H54 (cell line): Measurements from ENCODE around the gene KIF16B.
A peak's percentile ranks its signal among the peaks of the same experiment; 100 is the strongest.

Source experiments
- DNase-seq: peaks from one replicate; pipeline ENCODE4 v3.0.0; 2011; ENCODE audit warnings: low spot score, mixed read lengths; ENCODE audit not compliant: insufficient read length
- FAIRE-seq: peaks from 3 replicates; lab custom pipeline; 2011; peaks lifted over from hg19 to GRCh38; lab: Jason Lieb, UNC
- POLR2A ChIP-seq: IDR thresholded peaks from 2 replicates; pipeline ENCODE4 v1.6.1; 2011; ENCODE audit warnings: low read depth, mild to moderate bottlenecking, low read length

KIF16B gene

DNA sequence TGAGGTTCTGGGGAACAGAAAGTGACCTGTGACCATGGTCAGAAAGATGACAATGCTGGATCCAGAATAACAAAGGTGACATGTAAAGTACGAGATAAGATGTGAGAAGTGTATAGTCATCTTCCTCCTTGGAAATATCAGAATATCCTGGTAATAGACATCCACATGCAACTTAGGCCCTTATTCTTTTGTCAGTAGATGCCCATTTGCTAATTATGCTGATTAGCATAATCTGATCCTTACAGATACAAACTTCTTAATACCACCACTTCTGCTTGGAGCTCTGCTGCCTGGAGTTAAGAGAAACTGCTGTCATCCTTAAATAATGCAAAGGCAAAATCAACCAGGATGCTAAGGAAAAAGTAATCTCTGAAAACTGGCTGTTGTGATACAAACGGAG, 91.3 kb downstream of the KIF16B start:
- FAIRE-seq: no peak

DNA sequence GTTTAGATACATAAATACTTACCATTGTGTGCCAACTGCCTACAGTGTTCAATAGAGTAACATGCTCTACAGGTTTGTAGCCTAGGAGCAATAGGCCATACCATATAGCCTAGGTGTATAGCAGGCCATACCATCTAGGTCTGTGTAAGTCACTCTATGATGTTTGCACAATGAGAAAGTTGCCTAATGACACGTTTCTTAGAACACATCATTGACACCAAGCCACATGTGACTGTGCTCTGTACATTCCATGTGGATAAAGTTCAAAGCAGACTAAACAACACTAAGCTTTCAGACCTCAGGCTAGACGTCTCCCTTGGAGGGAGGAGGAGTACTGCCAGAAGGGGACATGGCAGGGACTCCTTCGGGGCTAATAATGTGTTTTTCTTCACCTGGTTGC, 93.6 kb downstream of the KIF16B start:
- no peak for FAIRE-seq
- no peak for DNase-seq
- TF ChIP-seq POLR2A: no peak

More for the DNA sequence above, 91.3 kb downstream of the KIF16B start:
- no peak for TF ChIP-seq POLR2A
- DNase-seq: no peak

DNA sequence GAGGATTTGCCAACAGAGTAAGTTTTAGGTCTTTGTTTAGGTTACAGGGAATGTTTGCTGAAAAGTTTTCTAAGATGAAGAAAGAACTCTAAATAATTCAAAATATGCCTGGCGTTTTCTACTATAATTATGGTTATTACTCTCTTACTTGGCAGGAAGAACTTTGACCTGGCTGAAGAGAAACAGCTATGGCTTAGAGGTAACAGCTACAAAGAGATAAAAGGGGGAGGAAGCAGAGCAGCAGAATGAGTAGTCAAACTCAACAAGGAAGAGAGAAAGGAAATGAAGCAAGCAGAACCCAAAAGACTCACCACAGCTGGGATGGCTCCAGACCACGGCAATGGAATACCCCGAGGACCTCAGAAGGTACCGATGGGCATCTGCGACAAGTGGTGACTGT, 95.6 kb downstream of the KIF16B start:
- no peak for DNase-seq
- no peak for FAIRE-seq
- TF ChIP-seq POLR2A: no peak

DNA sequence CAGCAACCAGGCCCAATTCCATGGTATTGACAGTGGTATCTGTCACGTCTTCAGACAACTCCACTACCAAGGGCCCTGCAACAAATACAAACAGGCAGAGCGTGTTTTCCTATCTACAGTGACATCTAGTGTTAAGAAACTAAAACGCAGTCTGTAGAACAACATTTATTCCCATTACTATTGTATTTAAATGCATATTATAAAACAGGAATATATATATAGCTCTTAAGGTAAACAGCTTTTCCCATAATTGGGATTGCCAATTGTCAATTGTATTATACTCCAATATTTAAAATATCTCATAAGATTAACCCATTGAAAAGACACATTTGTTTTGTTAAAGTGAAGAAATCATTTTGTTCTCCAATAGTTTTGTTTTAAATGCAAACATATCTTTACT, 97.2 kb downstream of the KIF16B start:
- DNase-seq (peak; percentile 13), FAIRE-seq (no peak)
- TF ChIP-seq POLR2A: no peak

DNA sequence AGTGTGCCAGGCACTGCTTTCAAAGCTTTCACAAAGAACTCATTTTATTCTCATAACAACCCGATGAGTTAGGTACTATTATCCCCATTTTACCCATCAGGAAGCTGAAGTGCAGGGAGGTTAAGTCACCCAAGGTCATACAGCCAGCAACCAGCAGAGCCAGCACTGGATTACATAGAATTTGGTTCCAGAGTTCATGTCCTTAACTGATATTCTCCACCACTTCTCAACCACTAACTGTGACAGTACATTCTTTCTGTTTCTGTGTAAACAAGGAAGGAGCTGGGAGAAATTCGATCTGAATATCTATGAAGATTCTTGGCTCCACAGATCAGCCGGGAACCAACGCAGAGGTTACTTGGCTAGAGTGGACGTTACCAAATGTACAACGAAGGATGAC, 98.0 kb downstream of the KIF16B start:
- DNase-seq (no peak), FAIRE-seq (no peak)
- no peak for TF ChIP-seq POLR2A

DNA sequence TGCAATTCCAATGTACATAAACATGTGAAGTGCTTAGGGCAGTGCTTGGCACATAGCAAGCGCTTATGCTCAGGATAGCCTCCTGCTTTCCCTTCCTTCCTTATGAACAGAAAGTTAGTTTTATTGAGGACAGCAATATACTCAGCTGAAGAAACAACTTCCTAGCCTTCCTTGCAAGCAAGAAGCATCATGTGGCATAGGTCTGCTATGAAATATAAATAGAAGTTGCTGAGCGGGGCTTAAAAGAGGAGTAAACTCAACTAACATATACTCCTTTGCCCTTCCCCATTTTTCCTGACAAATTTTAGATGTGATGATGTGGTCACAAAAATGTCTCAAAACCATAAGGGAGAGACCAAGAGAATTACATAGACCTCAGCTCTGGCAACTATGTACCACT, 98.9 kb downstream of the KIF16B start:
- DNase-seq: no peak
- no peak for FAIRE-seq
- TF ChIP-seq POLR2A: no peak

DNA sequence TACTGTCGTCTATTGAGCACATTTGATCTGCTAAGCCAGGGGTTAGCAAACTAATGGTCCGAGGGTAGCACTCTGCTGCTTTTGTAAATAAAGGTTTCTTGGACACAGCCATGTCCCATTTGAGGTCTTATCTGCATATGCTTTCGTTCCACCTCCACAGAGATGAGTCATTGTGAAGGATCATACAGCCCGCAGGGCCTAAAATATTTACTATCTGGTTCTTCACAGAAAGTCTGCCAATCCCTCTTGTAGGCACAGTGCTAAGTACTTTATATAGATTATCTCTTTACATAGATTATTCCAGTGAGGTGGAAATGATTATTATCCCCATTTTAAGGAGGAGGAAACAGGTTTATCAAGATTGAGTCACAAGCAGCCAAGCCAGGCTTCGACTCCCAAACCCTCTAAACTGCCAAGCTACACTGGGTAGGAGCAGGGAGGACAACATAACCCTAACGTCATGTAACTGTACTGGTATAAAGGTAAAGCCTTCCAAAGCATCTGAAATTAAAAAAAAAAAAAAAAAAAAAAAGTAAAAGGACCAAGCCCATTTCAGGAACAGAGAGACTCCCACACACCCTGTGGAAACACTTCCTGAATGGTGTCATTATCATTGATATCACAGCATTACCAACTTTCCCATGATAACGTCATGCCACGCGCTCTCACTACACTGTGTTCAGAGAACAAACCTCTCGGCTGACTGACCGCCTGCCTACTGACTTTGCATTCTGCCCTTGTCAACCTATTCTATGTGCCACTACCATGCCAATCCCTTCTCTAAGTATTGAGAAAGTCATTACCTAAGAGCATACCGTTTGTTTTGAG, 101.0 kb downstream of the KIF16B start:
- DNase-seq (no peak), FAIRE-seq (no peak)
- TF ChIP-seq POLR2A: no peak

DNA sequence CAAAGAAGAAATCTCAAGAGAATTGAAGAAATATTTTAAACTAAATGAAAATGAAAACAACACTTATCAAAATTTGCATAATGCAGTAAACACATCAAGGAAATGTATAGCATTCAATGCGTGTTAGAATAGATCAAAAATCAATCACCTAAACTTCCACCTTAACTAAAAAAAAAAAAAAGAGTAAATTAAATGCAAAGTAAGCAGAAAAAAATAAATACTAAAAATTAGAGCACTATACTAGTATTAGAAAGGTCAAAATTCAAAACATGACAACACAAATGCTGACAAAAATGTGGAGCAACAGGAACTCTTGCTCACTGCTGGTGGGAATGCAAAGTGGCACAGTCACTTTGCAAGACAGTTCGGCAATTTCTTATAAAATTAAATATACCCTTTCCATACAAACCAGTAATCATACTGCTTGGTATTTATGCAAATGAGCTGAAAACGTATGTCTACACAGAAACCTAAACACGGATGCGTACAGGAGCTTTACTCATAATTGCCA, 103.8 kb downstream of the KIF16B start:
- no peak for FAIRE-seq
- no peak for TF ChIP-seq POLR2A
- no peak for DNase-seq

DNA sequence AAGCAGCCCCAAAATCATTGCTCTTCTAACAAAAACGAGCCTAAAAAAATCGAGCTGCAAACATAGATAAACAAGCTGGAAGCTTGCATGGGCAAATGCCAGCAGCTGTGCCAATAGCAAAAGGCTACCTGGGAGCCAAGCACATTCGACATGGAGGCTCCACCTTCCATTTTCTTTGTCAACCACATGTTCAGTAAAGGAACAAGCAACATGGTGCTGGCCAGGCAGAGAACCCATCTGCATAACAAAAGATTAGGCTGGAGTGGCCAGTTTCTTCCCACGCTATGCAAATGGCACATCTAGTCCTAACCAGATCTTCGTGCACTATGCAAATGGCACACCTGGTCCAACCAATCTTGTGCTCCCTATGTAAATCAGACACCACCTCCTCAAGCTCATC, 110.5 kb downstream of the KIF16B start:
- TF ChIP-seq POLR2A: no peak
- FAIRE-seq (no peak), DNase-seq (no peak)

DNA sequence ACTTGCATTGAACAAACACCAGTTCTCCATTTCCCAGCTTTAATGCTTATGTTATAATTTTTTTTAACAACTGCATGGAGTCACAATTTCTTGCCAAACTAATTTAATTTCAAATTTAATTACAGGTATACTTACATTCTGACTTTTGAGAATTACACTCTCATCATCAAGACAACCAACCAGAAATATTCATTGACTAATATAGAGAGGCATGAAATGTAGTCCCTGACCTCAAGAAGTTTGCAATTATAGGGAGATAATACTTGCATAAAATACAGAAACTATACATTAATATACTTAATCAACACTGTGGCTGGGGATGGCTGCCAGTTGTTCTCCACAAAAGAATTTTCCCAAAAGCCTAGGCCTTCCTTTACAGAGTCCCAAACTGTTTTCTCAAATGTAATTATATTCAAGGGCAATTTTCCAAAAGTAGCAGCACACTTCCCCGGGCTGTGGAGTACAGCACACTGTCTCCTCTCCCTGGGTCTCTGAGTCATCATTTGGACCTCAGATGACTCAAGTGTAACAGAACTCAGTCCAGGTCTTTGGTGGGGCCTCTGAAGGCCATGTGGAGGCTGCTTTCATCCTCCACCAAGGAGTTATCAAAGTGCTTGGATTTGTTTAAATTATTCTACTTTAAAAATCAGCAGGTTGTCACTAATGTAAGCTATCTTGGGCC, 114.1 kb downstream of the KIF16B start:
- peak; percentile 85 for FAIRE-seq
- TF ChIP-seq POLR2A: no peak
- DNase-seq: peak; percentile 27

DNA sequence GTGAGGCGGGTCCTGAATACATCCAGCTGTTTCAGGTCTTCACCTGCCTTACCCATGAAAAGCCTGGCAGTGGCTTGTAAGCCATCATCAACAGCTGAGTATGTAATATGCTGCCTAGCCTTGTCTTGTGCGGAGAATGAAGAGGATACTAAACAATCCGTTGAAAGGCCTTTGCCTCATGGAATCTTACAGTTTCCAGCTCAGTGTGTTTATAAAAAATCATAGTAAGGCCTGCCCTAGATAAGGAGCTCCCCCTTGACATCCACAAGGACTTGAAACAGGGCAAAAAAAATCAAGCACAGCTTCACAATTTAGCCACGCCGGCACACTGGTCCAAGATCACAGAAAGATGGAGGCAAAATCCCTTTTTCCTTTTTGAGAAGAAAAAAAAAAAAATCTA, 115.7 kb downstream of the KIF16B start:
- no peak for TF ChIP-seq POLR2A
- FAIRE-seq (no peak), DNase-seq (no peak)

DNA sequence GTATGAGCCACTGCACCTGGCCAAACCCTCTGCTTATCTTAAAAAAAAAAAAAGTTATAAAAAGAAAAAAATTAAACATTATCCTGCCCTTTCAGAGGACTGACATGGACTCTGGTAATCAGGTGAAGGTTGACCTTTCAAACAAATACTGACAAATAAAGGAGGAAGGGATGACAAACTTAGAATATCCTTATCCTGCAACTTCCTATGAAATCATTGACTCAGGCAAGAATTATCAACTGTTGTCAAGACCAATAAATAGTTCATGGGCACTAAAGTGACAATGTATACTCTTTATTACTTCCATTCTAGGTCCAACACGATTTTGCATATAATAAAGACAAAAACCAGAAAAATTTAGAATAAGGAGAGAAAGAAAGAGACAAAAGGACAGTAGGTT, 117.9 kb downstream of the KIF16B start:
- DNase-seq (no peak), FAIRE-seq (no peak)
- no peak for TF ChIP-seq POLR2A

DNA sequence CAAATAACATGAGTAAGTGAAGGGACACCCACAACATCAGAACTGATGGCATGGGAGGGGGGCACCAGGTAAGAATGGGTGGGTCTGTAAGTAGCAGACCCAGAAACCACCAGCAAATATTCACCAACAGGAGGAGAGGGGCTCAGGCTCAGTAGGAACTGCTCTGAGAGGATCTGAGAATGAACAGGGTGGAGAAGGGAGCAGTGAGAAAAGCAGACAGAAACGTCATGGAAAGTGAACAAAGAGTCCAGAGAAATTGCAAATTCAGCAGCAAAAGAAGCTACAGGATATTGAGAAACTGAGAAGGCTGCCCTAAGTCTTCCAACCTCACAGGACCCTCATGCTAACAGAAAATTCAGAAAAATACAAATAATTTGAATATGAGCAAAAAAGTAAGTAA, 121.3 kb downstream of the KIF16B start:
- TF ChIP-seq POLR2A: no peak
- no peak for FAIRE-seq
- no peak for DNase-seq

DNA sequence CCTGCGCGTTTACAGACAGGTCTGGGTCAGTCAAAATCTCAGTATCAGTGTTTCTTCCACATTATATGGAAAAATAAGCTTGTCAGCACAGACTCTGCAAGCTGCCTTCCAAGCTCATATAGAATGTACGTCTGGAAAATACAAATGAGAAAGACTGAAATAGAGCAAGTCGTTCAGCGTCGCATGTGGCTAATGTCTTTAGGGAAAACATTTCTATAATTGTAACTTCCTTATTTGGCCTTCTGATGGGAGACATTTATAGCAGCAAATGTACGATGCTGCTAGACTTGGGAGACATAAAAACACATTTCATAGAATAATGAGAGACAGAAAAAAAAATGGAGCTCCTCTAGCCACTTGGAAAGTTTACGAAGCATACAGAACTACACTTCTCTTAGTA, 122.2 kb downstream of the KIF16B start:
- DNase-seq (no peak), FAIRE-seq (no peak)
- no peak for TF ChIP-seq POLR2A
